HTERT RPE-1 (cell line): ENCODE results near the gene SYNC.
"Not testable (repeated sequence)": the region's sequence is repeated elsewhere in the genome, so short reads cannot be mapped to it uniquely, and the experiment has no call there.

Experiments used
- in situ Hi-C: fragments of 300-500 bp; cut with MboI; formaldehyde crosslinking; loops from 4 replicates; pipeline ENCODE4 v1.14.3; 2020; ENCODE audit warnings: low sequenced_read_pairs

SYNC gene

GRCh38 chr1:32724678-32725614 is 22.4 kb upstream of the SYNC start:
- in situ Hi-C loops, result no loop called here

GRCh38 chr1:32719681-32720275 is 17.2 kb upstream of the SYNC start:
- in situ Hi-C loops, result no loop called here

GRCh38 chr1:32718527-32718926 is 16.0 kb upstream of the SYNC start:
- in situ Hi-C loops, result no loop called here

GRCh38 chr1:32718036-32718435 is 15.5 kb upstream of the SYNC start:
- in situ Hi-C loops, result no loop called here

- in situ Hi-C loops, result no loop called here
These were observed 14.9 kb upstream of the SYNC start for GRCh38 chr1:32717503-32717902.

- in situ Hi-C loops, result no loop called here
These were observed 14.0 kb upstream of the SYNC start for GRCh38 chr1:32716312-32717148.

GRCh38 chr1:32715901-32716311 is 13.3 kb upstream of the SYNC start:
- in situ Hi-C loops, result no loop called here

- in situ Hi-C loops, result no loop called here
These were observed 11.7 kb upstream of the SYNC start for GRCh38 chr1:32714277-32714676.

GRCh38 chr1:32713081-32713480 is 10.5 kb upstream of the SYNC start:
- in situ Hi-C loops, result no loop called here

GRCh38 chr1:32711221-32711620 is 8.7 kb upstream of the SYNC start:
- in situ Hi-C loops, result not testable (repeated sequence)

- in situ Hi-C loops, result no loop called here
These were observed 6.9 kb upstream of the SYNC start for GRCh38 chr1:32709476-32709875.

- in situ Hi-C loops, result no loop called here
These were observed 6.5 kb upstream of the SYNC start for GRCh38 chr1:32709075-32709474.

- in situ Hi-C loops, result no loop called here
These were observed 3.9 kb upstream of the SYNC start for GRCh38 chr1:32706491-32706890.

GRCh38 chr1:32705516-32705915 is 2.9 kb upstream of the SYNC start:
- in situ Hi-C loops, result no loop called here

- in situ Hi-C loops, result no loop called here
These were observed 1.1 kb upstream of the SYNC start for GRCh38 chr1:32703479-32704291.

GRCh38 chr1:32701951-32702598 is 495 bp downstream of the SYNC start:
- in situ Hi-C loops, result no loop called here

- in situ Hi-C loops, result no loop called here
These were observed 1.1 kb downstream of the SYNC start for GRCh38 chr1:32701421-32701911.

- in situ Hi-C loops, result not testable (repeated sequence)
These were observed 5.6 kb downstream of the SYNC start for GRCh38 chr1:32696996-32697395.

GRCh38 chr1:32696041-32696440 is 6.5 kb downstream of the SYNC start:
- in situ Hi-C loops, result no loop called here
